T1000 (cell line): Measurements from ENCODE around the gene RASGRP2.
A peak's percentile ranks its signal among the peaks of the same experiment; 100 is the strongest.

Experiments used
- DNase-seq: peaks from one replicate; lab custom pipeline; 2025; ENCODE audit warnings: mixed read lengths; lab: John Stamatoyannopoulos, UW

RASGRP2 gene

DNA sequence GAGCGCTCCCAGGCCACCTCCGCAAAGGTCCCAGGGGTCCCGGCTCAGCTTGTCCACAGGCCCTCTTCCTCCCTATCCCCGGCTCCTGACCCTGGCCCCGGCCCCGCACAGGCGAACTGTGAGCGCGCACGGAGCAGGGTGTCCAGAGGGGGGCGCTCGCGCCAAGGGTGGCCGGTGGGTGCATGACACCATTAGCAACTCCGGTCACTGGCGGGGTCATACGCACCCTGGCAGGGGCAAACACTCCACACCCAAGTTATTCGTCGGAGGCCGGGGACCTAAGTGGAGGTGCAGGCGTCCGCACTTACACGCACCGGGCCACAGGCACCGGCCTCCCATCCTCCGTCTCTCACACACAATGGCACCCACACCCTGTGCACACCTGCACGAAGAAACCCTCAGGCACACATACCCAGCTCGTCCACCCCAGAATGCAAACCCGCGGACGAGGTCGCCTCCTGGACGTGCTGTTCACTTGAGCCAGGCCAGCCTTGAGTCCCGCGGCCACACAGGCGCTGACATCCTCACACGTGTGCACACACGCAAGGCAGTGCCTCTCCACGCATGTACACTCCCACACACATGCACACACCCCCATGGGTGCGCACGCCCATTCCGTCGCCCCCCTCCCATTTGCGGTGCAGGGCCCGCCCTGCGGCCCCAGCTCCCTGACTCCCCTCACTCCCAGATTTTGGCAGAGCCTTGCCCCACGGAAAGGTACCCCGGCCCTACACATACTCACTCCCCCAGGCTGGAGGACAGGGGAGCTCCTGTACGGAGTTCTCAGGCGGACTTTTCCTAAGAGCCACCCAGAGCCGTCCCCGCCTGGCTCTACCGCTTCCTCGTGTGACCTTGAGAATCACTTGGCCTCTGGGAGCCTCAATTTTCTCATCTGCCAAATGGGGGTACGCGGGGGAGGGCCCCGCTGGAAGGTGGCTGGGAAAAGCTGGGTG lies at the start of gene RASGRP2:
RASGRP2 (minus strand) TSS at position 552 of the 953 bp plus-strand sequence. CDS start 1,276 bp downstream, outside the sequence.
- no peak for DNase-seq

- no peak for DNase-seq
Observed at GRCh38 chr11:64792482-64792881, 48.5 kb upstream of the RASGRP2 start.

- DNase-seq: no peak
Observed at GRCh38 chr11:64791781-64792291, 47.9 kb upstream of the RASGRP2 start.

- no peak for DNase-seq
Observed at GRCh38 chr11:64790205-64791095, 46.5 kb upstream of the RASGRP2 start.

- DNase-seq: no peak
Observed at GRCh38 chr11:64789331-64790204, 45.6 kb upstream of the RASGRP2 start.

DNA sequence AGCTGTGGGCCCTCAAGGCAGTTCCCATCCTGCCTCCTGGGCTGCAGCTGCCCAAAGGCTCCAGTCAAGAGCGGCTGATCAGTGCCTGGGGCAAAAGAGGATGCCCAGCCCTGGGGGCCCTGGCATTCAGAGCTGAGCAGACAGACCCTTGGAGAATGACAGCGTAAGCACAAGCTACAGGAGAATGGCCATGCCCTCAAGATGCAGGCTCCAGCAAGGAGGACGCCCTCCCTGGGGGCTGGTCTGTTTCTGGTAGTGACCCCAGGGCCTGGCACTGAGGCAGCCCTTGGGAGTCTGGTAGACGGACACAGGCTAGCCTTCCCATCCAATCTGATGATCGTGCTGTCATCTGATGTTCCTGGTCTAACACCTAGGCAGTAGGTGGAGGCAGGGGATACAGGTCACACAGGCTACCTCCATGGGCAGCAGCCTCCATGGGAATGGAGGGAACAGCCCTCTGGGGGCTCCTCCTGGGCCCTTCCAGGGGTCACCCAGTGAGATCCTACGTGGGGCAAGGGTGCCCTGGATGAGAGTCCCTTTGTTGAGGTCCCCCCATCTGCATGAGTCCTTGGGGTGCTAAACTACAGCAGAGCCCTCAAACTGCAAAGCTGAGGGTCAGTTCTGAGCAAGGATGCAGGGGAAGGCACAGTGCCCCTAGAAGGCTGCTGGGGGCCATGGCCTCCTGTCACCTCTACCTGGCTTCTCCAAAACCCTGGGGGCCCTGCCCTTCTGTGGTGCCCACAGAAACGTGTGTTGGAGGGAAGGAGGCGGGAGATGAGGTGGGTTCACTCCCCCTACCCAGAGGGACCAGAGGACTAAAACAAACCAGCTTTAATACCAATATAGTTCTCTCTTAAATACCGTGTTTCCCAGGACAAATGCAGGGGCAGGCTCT lies 44.6 kb upstream of the RASGRP2 start:
- DNase-seq: no peak

DNA sequence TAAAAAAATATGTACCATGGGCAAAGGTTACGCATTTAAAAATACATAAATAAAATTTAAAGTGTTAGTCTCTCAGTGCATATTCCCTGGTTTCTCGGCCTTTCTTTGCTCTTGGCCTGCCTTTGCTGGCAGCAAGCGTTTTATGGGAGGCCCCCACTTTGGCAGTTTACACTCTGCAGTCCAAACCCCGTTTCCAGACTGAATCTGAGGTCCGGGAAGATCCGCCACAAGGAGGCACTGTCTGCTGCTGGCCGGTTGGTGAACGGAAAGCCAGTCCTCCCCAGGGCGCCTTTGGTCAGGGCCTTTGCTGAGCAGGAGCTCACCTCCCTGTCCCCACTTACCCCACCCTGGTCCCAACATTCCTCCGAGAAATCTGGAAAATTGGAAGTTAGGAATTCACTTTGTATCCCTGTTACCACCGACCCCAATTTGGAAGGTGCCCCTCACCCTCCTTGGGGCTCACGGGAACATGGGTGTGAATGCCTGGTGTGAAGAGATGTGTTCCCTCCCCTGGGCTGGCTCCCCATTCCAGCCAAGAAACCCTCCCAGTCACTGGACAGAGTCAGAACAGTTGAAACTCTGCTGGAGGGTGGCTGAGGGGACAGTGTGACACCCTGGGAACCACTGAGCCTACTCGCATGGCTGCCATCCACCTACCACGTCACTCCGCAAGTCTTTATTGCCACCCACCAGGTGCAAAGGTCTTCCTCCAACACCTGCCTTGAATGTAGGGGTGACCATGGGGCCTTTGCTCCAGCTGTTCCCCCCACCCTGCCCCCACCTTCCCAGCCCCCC lies 43.8 kb upstream of the RASGRP2 start:
- peak; percentile 17 for DNase-seq

GRCh38 chr11:64786308-64786707 lies 42.4 kb upstream of the RASGRP2 start:
- no peak for DNase-seq

DNA sequence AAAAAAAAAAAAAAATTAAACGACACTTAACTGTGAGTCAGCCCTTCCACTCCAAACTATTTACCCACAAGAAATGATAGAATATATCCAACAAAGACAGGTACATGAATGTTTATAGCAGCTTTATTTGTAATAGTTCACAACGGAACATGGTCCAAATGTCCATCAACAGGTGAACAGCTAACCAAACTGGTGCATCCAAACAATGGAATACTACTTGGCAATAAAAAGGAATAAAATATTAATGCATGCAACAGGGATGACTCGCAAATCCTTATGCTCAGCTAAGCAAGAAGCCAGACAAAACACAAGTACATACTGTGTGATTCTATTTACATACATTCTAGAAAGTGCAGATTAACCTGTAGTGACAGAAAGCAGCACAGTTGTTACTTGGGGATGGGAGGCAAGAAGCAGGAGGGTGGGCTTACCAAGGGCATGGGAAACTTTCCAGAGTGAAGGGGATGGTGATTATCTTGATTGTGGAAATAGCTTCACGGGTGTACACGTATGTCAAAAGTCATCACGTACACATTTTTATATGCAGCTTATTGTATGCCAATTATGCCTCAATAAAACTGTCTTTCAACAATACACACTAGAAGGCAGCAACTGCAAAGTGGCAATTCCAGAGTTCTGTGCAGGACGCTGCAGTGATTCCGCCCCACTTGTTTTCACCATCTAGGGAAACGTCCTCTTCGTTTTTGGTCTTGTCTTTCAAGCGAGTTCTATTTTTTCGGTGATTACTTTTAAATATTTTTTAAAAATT lies 41.1 kb upstream of the RASGRP2 start:
- no peak for DNase-seq

GRCh38 chr11:64778473-64779298 lies 34.7 kb upstream of the RASGRP2 start, which contains the start of gene SF1:
TSS of gene SF1 (minus strand) at chr11:64778542. CDS start at chr11:64778392, 150 bp downstream.
- peak; percentile 100 for DNase-seq

DNA sequence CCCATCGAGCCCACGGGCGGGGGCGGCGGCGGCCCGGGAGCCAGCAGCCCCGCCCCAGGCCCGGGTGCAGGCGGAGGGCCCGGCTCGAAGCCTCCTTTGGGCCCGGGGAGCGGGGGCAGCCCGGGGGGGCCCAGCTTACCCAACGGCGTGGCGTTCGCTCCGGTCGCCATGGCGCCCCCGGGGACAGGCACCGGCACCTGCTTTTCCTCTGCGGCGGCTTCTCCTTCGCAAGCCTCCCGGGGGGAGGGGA lies 34.2 kb upstream of the RASGRP2 start:
- no peak for DNase-seq

- peak; percentile 69 for DNase-seq
Observed at GRCh38 chr11:64777449-64778222, 33.7 kb upstream of the RASGRP2 start.

GRCh38 chr11:64776875-64777274 lies 32.9 kb upstream of the RASGRP2 start:
- no peak for DNase-seq

- no peak for DNase-seq
Observed at GRCh38 chr11:64776425-64776824, 32.5 kb upstream of the RASGRP2 start.

- DNase-seq: no peak
Observed at GRCh38 chr11:64774144-64774543, 30.2 kb upstream of the RASGRP2 start.

DNA sequence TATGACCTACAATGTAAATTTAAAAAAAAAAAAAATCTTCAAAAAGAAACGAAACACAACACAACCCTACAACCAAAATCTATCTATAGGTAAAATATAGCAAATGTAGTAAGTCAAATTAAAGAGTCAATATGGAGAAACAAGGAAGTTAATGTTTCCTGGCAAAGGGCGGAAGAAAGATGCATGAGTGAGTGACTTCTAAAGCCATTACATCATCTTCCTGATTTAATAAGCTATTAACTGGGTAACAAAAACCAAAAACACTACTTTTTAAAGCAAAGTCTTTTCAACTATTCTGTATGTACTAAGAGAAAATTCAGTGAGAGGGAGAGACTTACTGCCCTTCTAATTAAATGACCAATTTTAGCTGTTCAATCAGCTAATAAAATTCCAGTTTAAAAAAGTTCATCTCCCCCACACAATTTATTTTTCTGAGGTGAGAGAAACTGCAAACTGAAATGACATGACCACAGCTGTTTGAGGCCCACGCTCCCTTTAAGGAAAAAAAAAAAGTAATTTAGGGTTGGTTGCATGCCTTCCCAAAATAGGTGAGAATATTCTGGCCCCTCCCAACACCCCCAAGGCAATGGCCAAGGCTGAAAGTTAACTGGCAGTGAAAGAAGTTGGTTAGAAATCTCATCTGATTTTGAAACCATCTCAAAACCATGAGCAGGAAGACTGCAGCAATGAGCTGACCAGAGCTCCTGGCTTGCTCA lies 28.5 kb upstream of the RASGRP2 start:
- DNase-seq: no peak

DNA sequence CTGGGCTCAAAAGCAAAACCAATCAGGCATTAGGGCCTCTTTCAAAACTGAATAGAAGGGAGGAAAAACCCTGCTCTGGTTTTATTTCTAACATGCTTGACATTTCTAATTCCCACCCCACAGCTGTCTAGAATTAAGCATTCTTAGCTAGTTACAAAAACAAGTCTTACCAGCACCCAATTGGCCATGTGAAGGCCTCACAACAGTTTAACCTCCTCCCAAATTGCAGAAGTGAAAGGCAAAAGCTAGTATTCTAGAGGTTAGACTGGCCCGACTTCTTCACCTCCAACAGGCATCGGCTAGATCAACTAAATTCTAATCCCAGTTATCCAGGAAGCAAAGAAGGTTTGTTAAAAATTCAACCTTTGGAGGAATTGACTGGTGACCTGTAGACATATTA lies 27.9 kb upstream of the RASGRP2 start:
- no peak for DNase-seq
